SK-N-SH (cell line): Measurements from ENCODE around the gene LYPD4. TPM values are rescaled to one million over a fixed set of nuclear protein-coding genes. Genes with fewer than 3 reads are reported as not detected.

Experiments used
- CTCF ChIA-PET: fragments of 300-600, 350-600 bp; formaldehyde crosslinking; extraction: SDS; loops from one replicate; lab custom pipeline; 2021; lab: Yijun Ruan, JAX
- POLR2A ChIA-PET: fragments of 350-600 bp; sonication (Branson Sonifier 250); formaldehyde crosslinking; extraction: SDS; loops from one replicate; lab custom pipeline; 2020; ENCODE audit warnings: antibody characterized with exemption, inconsistent platforms; lab: Yijun Ruan, JAX
- DNase-seq: peaks from one replicate; pipeline ENCODE4 v3.0.0; 2012
- H2AFZ ChIP-seq: fragments of 200-600 bp; sonication (generic); 2 replicates; pipeline ENCODE4 v1.8.1; 2016; ENCODE audit warnings: antibody characterized with exemption, mild to moderate bottlenecking, low read depth
- H3F3A ChIP-seq: fragments of 200-600 bp; sonication (generic); replicated peaks from 2 replicates; pipeline ENCODE3; 2016; ENCODE audit warnings: antibody characterized with exemption, mild to moderate bottlenecking; ENCODE audit not compliant: insufficient read depth
- H3K27ac ChIP-seq, 2 experiments: fragments of 200-500 bp in 1 of 2; fragments of 200-600 bp in 1 of 2; sonication (Bioruptor generic) in 1 of 2; sonication (generic), shearing (Covaris generic) in 1 of 2; 2 replicates each; pipeline versions ENCODE4 v1.5.1 to v1.6.1; 2014 to 2016; ENCODE audit warnings: low read depth in 2 of 2, inconsistent platforms in 1 of 2, low read length in 1 of 2, mild to moderate bottlenecking in 1 of 2, mixed read lengths in 1 of 2
- H3K27me3 ChIP-seq: fragments of 200-600 bp; sonication (generic), shearing (Covaris generic); 2 replicates; pipeline ENCODE4 v1.6.1; 2016; ENCODE audit warnings: mixed run types; ENCODE audit not compliant: insufficient read depth
- H3K36me3 ChIP-seq, 2 experiments: fragments of 200-500 bp in 1 of 2; fragments of 200-600 bp in 1 of 2; sonication (Bioruptor generic) in 1 of 2; sonication (generic) in 1 of 2; replicated peaks in 1 of 2; 2 replicates each; pipeline versions ENCODE3 to v1.5.1; 2014 to 2016; ENCODE audit warnings: low read length in 1 of 2, mild to moderate bottlenecking in 1 of 2; ENCODE audit not compliant: insufficient read depth in 2 of 2, control insufficient read depth in 1 of 2
- H3K4me1 ChIP-seq, 2 experiments: fragments of 200-500 bp in 1 of 2; fragments of 200-600 bp in 1 of 2; sonication (Bioruptor generic) in 1 of 2; sonication (generic), shearing (Covaris generic) in 1 of 2; 2 replicates each; pipeline versions ENCODE4 v1.5.1 to v1.6.1; 2014 to 2016; ENCODE audit warnings: low read depth in 1 of 2, low read length in 1 of 2, mixed run types in 1 of 2; ENCODE audit not compliant: insufficient read depth in 2 of 2, control insufficient read depth in 1 of 2
- H3K4me2 ChIP-seq: fragments of 200-600 bp; sonication (generic), shearing (Covaris generic); 2 replicates; pipeline ENCODE4 v1.6.1; 2017; ENCODE audit warnings: mixed run types
- H3K4me3 ChIP-seq, 2 experiments: fragments of 200-500 bp in 1 of 2; fragments of 200-600 bp in 1 of 2; sonication (Bioruptor generic) in 1 of 2; sonication (generic), shearing (Covaris generic) in 1 of 2; 2 replicates each; pipeline versions ENCODE4 v1.5.1 to v1.8.1; 2014 to 2016; ENCODE audit warnings: low read depth in 2 of 2, inconsistent platforms in 1 of 2, low read length in 1 of 2, mild to moderate bottlenecking in 1 of 2, mixed read lengths in 1 of 2, moderate library complexity in 1 of 2
- H3K79me2 ChIP-seq: fragments of 200-600 bp; sonication (generic); 2 replicates; pipeline ENCODE4 v1.8.1; 2017; ENCODE audit warnings: mild to moderate bottlenecking; ENCODE audit not compliant: insufficient read depth
- H3K9ac ChIP-seq: fragments of 200-600 bp; sonication (generic); 2 replicates; pipeline ENCODE4 v1.6.1; 2017; ENCODE audit warnings: mixed run types
- H3K9me2 ChIP-seq: fragments of 200-600 bp; sonication (generic); 2 replicates; pipeline ENCODE4 v1.6.1; 2017; ENCODE audit warnings: mixed run types
- H3K9me3 ChIP-seq: fragments of 200-600 bp; sonication (generic); 2 replicates; pipeline ENCODE4 v1.6.1; 2017; ENCODE audit warnings: mixed run types, mild to moderate bottlenecking, moderate library complexity
- H4K20me1 ChIP-seq: fragments of 200-600 bp; sonication (generic); 2 replicates; pipeline ENCODE4 v1.6.1; 2017; ENCODE audit warnings: mild to moderate bottlenecking, mixed run types; ENCODE audit not compliant: insufficient read depth
- CHD2 ChIP-seq: fragments of 150-350 bp; IDR thresholded peaks from 2 replicates; pipeline ENCODE4 v1.6.1; 2018; ENCODE audit warnings: low read length; ENCODE audit not compliant: partially characterized antibody
- CTCF ChIP-seq: fragments of 200-600 bp; sonication (generic); IDR thresholded peaks from 2 replicates; pipeline ENCODE4 v1.6.1; 2017; ENCODE audit warnings: antibody characterized with exemption, mild to moderate bottlenecking, moderate library complexity
- EZH2phosphoT487 ChIP-seq: fragments of 200-600 bp; sonication (generic); IDR thresholded peaks from 2 replicates; pipeline ENCODE4 v1.6.1; 2017; ENCODE audit warnings: low read depth, mixed run types, mild to moderate bottlenecking, antibody characterized with exemption, moderate library complexity, borderline replicate concordance
- FOSL2 ChIP-seq: IDR thresholded peaks from 2 replicates; pipeline ENCODE4 v1.4.0; 2012; ENCODE audit warnings: low read depth, mild to moderate bottlenecking, moderate library complexity, borderline replicate concordance
- FOXM1 ChIP-seq: IDR thresholded peaks from 2 replicates; pipeline ENCODE4 v1.4.0; 2012; ENCODE audit warnings: low read depth, mild to moderate bottlenecking
- GABPA ChIP-seq: IDR thresholded peaks from 2 replicates; pipeline ENCODE4 v1.4.0; 2012; ENCODE audit warnings: low read depth, mild to moderate bottlenecking
- GATA2 ChIP-seq: sonication (generic); formaldehyde crosslinking; IDR thresholded peaks from 2 replicates; pipeline ENCODE4 v1.5.0; 2020; ENCODE audit warnings: mild to moderate bottlenecking, missing genetic modification reagents
- NRF1 ChIP-seq: IDR thresholded peaks from 2 replicates; pipeline ENCODE4 v1.6.1; 2012; ENCODE audit warnings: low read depth, mild to moderate bottlenecking, low read length
- POLR2AphosphoS5 ChIP-seq: IDR thresholded peaks from 2 replicates; pipeline ENCODE4 v1.6.1; 2012; ENCODE audit warnings: low read depth, low read length
- RAD21 ChIP-seq: IDR thresholded peaks from 2 replicates; pipeline ENCODE4 v1.6.1; 2012; ENCODE audit warnings: mild to moderate bottlenecking, low read length
- RCOR1 ChIP-seq: fragments of 150-350 bp; IDR thresholded peaks from 2 replicates; pipeline ENCODE4 v1.6.1; 2017; ENCODE audit warnings: antibody characterized with exemption, low read length
- REST ChIP-seq: IDR thresholded peaks from 2 replicates; pipeline ENCODE4 v1.6.1; 2012; ENCODE audit warnings: mild to moderate bottlenecking, low read depth, low read length, moderate library complexity
- RFX5 ChIP-seq: IDR thresholded peaks from 2 replicates; pipeline ENCODE4 v1.6.1; 2012; ENCODE audit warnings: mild to moderate bottlenecking, improper control_type of control experiment, low read length
- RXRA ChIP-seq: IDR thresholded peaks from 2 replicates; pipeline ENCODE4 v1.4.0; 2012; ENCODE audit warnings: low read depth, mild to moderate bottlenecking, borderline replicate concordance
- SIN3A ChIP-seq: IDR thresholded peaks from 2 replicates; pipeline ENCODE4 v1.6.1; 2012; ENCODE audit warnings: low read depth, mild to moderate bottlenecking, low read length, moderate library complexity, borderline replicate concordance
- USF2 ChIP-seq: fragments of 150-350 bp; IDR thresholded peaks from 2 replicates; pipeline ENCODE4 v1.6.1; 2017; ENCODE audit warnings: antibody characterized with exemption, low read length, low read depth, borderline replicate concordance
- WGBS: methylation state at CpG from one replicate; pipeline ENCODE4 v1.1.6; 2017; ENCODE audit warnings: low lambda C conversion rate; 5-methylcytosine and 5-hydroxymethylcytosine counted together
- polyA plus RNA-seq, 3 experiments: library from polyadenylated mRNA; depleted of rRNA; stranded (reverse); fragments of >200 nt; gene quantifications; 2 replicates each; pipeline ENCODE4 v1.2.3, GENCODE V29; 2012
- TF ChIP-seq, protein P1 (sequence below): IDR thresholded peaks from 2 replicates; pipeline ENCODE4 v1.4.0; 2012; ENCODE audit warnings: low read depth, borderline replicate concordance
- TF ChIP-seq, protein P2 (sequence below): IDR thresholded peaks from 2 replicates; pipeline ENCODE4; 2012

Gene LYPD4
- polyA plus RNA-seq, 1 of the 3 experiments (the other 2 are of a cell fraction) = not detected

- WGBS = 93% methylated on average over 8 of the region's 12 CpGs
- H3K36me3 ChIP-seq = peaks cover 60 to 69% of the 10 kb centered on the region in 2 experiments
- H3K9me3 ChIP-seq = no peaks in the 10 kb centered on the region
- DNase-seq = no peak
- CTCF ChIA-PET = interaction anchor here (1.0 to 1.4 kb wide), 3 partner anchors 34 to 89 kb away, joined by 3 to 8 read pairs (median 6); no protein-coding TSS in a partner anchor
- H3K4me1 ChIP-seq = peaks cover 8 to 14% of the 10 kb centered on the region in 2 experiments; a peak in 2 of 4 replicates
- H2AFZ ChIP-seq = no peak overlapping the region
- H3K27ac ChIP-seq = no peak overlapping the region
- no peak overlapping the region for H3K4me3 ChIP-seq
- H3F3A ChIP-seq = peaks cover 92% of the 10 kb centered on the region
- TF ChIP-seq, protein P1, sequence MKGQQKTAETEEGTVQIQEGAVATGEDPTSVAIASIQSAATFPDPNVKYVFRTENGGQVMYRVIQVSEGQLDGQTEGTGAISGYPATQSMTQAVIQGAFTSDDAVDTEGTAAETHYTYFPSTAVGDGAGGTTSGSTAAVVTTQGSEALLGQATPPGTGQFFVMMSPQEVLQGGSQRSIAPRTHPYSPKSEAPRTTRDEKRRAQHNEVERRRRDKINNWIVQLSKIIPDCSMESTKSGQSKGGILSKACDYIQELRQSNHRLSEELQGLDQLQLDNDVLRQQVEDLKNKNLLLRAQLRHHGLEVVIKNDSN = no peak
- TF ChIP-seq FOSL2 (no peak), SIN3A (no peak), USF2 (no peak), RFX5 (no peak), GATA2 (no peak), POLR2AphosphoS5 (no peak)
- TF ChIP-seq, all 33 proteins: peak for 0
- no peaks in the 10 kb centered on the region for H3K27me3 ChIP-seq
- peaks cover 46% of the 10 kb centered on the region for H3K79me2 ChIP-seq
- H4K20me1 ChIP-seq = peaks cover 95% of the 10 kb centered on the region
- no peaks in the 10 kb centered on the region for H3K9me2 ChIP-seq
- H3K9ac ChIP-seq = no peak overlapping the region
- no peak overlapping the region for H3K4me2 ChIP-seq
- POLR2A ChIA-PET = interaction anchor here (2.3 kb wide), 1 partner anchor 8 kb away, joined by 8 read pairs; the partner anchor contains the start of gene RPS19
These were observed 24.5 kb upstream of the LYPD4 start for GRCh38 chr19:41868989-41869300.

DNA sequence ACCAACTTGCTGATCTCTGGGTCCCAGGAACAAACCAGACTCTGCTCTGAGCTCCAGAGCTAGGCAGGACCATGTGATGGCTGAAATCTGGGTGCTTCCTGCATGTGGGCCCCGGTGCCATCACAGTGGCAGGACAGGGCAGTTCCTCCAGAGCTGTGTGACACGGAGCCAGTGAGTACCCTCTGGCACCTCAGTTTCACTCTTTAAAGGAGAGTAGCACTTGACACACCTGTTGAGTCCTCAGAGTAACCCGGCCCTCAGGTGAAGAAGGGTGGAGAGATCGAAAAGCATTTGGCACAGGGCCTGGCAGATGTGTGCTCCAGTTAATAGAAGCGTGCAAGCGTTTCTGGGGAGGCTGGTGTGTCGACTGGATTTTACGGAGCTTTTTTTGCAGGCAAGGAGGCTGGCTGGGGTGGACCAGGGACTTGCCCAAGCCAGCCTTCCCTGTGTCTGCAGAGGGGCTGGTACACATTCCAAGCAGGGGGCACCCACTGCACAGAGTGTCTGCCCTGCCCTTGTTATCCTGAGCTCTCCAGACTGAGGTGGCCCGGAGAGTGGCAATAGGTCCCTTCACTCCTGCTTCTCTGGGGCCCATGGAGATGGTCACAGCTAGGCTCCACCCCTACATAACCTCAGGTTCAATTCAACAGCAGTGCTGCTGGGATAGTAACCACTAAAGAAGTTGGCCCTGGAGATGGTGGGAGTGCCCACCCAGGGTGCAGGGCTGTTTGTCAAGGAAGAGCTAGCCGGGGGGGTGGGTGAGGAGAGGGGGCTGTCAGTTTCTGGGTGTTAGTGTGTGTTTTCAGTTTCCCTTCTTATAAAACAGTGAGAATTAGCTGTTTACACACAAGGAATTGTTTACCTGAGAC is 23.9 kb upstream of the LYPD4 start:
- H3K36me3 ChIP-seq = peaks cover 66 to 75% of the 10 kb centered on the region in 2 experiments
- CTCF ChIA-PET = interaction anchor here (1.0 to 1.4 kb wide), 3 partner anchors 33 to 89 kb away, joined by 3 to 8 read pairs (median 6); no protein-coding TSS in a partner anchor
- peaks cover 100% of the 10 kb centered on the region for H4K20me1 ChIP-seq
- TF ChIP-seq, protein P2, sequence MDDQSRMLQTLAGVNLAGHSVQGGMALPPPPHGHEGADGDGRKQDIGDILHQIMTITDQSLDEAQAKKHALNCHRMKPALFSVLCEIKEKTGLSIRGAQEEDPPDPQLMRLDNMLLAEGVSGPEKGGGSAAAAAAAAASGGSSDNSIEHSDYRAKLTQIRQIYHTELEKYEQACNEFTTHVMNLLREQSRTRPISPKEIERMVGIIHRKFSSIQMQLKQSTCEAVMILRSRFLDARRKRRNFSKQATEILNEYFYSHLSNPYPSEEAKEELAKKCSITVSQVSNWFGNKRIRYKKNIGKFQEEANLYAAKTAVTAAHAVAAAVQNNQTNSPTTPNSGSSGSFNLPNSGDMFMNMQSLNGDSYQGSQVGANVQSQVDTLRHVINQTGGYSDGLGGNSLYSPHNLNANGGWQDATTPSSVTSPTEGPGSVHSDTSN = no peak
- TF ChIP-seq CTCF (no peak), FOXM1 (no peak), CHD2 (no peak), RCOR1 (no peak), REST (no peak), EZH2phosphoT487 (no peak), GABPA (no peak), RXRA (no peak), NRF1 (no peak), SIN3A (no peak), RAD21 (no peak)

More for the DNA sequence above, 23.9 kb upstream of the LYPD4 start:
- H3K27me3 ChIP-seq = no peaks in the 10 kb centered on the region
- peaks cover 51% of the 10 kb centered on the region for H3K79me2 ChIP-seq
- no peaks in the 10 kb centered on the region for H3K9me3 ChIP-seq
- H3K4me3 ChIP-seq = no peak overlapping the region
- no peaks in the 10 kb centered on the region for H3K9me2 ChIP-seq
- WGBS = 88% methylated on average over 8 of the region's 10 CpGs
- no peak for DNase-seq
- H3K9ac ChIP-seq = no peak overlapping the region
- H3K4me1 ChIP-seq = peaks cover 12 to 16% of the 10 kb centered on the region in 2 experiments; a peak in 2 of 4 replicates
- POLR2A ChIA-PET = no interaction called here
- H3F3A ChIP-seq = peaks cover 88% of the 10 kb centered on the region
- H3K27ac ChIP-seq = no peak overlapping the region
- H2AFZ ChIP-seq = no peak overlapping the region
- H3K4me2 ChIP-seq = no peak overlapping the region
